DMS153 treated with DMSO at 0.1 percent for 48 hours (cell line): Measurements from ENCODE around the gene ROBO2.

Source experiments
- DNase-seq: peaks from one replicate; lab custom pipeline; 2025; ENCODE audit not compliant: unreplicated experiment; lab: John Stamatoyannopoulos, UW

ROBO2 gene

GRCh38 chr3:77626157-77626556 is 586.3 kb downstream of the ROBO2 start:
- DNase-seq: no peak

- DNase-seq: no peak
Observed at GRCh38 chr3:77648214-77648613, 608.3 kb downstream of the ROBO2 start.

- DNase-seq: no peak
Observed at GRCh38 chr3:77648664-77649063, 608.8 kb downstream of the ROBO2 start.

GRCh38 chr3:77652624-77653023 is 612.7 kb downstream of the ROBO2 start:
- DNase-seq: no peak

- no peak for DNase-seq
Observed at GRCh38 chr3:77655396-77655795, 615.5 kb downstream of the ROBO2 start.

- DNase-seq: no peak
Observed at GRCh38 chr3:77660718-77661117, 620.8 kb downstream of the ROBO2 start.

GRCh38 chr3:77667901-77668300 is 628.0 kb downstream of the ROBO2 start:
- no peak for DNase-seq

GRCh38 chr3:77668376-77668775 is 628.5 kb downstream of the ROBO2 start:
- no peak for DNase-seq

- no peak for DNase-seq
Observed at GRCh38 chr3:77672016-77672415, 632.1 kb downstream of the ROBO2 start.

GRCh38 chr3:77682162-77682561 is 642.3 kb downstream of the ROBO2 start:
- no peak for DNase-seq

GRCh38 chr3:77684115-77684514 is 644.2 kb downstream of the ROBO2 start:
- no peak for DNase-seq

GRCh38 chr3:77685713-77686112 is 645.8 kb downstream of the ROBO2 start:
- DNase-seq: no peak

- DNase-seq: no peak
Observed at GRCh38 chr3:77686560-77686959, 646.7 kb downstream of the ROBO2 start.

- DNase-seq: no peak
Observed at GRCh38 chr3:77687545-77687944, 647.6 kb downstream of the ROBO2 start.

GRCh38 chr3:77690284-77690845 is 650.5 kb downstream of the ROBO2 start:
- DNase-seq: no peak

GRCh38 chr3:77693147-77693546 is 653.2 kb downstream of the ROBO2 start:
- no peak for DNase-seq

- DNase-seq: no peak
Observed at GRCh38 chr3:77699125-77699691, 659.3 kb downstream of the ROBO2 start.
